ENCODE results near the gene CDR2.

DNA sequence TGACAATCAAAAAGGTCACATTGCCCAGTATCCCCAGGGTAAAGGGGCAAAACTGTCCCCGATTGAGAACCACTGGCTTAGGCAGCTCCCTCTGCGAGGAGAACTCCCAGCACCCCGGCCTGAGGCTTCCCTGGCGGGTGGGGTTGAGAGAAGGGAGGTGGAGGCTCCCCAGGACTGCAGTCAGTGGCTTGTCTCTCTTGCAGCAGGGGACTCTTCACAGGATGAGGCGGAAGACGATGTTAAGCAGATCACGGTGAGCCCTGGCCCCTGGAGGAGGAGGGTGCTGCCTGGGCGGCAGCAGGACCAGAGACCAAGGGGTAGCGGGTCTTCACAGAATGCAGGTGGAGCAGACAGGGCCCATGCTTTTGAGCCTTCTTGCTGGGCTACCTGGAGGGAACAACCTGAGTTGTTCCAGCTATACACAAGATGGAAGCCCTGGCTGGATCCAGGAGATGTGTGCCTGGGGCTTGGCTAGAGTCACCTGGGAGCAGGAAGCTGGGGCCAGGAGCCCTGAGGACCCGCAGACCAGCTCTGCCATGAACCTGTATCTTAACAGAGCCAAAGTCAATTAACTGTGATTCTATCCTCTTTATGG is 60.4 kb downstream of the CDR2 start:
- TF ChIP-seq CTCF (IDR thresholded peaks at IDR 0.05; ENCODE audit: insufficient read depth, low read length) (no peak), SPI1 (IDR thresholded peaks at IDR 0.05; ENCODE audit: borderline replicate concordance, low read depth) (no peak)
- TF ChIP-seq, protein P1, sequence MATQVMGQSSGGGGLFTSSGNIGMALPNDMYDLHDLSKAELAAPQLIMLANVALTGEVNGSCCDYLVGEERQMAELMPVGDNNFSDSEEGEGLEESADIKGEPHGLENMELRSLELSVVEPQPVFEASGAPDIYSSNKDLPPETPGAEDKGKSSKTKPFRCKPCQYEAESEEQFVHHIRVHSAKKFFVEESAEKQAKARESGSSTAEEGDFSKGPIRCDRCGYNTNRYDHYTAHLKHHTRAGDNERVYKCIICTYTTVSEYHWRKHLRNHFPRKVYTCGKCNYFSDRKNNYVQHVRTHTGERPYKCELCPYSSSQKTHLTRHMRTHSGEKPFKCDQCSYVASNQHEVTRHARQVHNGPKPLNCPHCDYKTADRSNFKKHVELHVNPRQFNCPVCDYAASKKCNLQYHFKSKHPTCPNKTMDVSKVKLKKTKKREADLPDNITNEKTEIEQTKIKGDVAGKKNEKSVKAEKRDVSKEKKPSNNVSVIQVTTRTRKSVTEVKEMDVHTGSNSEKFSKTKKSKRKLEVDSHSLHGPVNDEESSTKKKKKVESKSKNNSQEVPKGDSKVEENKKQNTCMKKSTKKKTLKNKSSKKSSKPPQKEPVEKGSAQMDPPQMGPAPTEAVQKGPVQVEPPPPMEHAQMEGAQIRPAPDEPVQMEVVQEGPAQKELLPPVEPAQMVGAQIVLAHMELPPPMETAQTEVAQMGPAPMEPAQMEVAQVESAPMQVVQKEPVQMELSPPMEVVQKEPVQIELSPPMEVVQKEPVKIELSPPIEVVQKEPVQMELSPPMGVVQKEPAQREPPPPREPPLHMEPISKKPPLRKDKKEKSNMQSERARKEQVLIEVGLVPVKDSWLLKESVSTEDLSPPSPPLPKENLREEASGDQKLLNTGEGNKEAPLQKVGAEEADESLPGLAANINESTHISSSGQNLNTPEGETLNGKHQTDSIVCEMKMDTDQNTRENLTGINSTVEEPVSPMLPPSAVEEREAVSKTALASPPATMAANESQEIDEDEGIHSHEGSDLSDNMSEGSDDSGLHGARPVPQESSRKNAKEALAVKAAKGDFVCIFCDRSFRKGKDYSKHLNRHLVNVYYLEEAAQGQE (IDR thresholded peaks at IDR 0.05; ENCODE audit: insufficient replicate concordance, low read depth): no peak
